ENCODE results near the gene DTD1.

DNA sequence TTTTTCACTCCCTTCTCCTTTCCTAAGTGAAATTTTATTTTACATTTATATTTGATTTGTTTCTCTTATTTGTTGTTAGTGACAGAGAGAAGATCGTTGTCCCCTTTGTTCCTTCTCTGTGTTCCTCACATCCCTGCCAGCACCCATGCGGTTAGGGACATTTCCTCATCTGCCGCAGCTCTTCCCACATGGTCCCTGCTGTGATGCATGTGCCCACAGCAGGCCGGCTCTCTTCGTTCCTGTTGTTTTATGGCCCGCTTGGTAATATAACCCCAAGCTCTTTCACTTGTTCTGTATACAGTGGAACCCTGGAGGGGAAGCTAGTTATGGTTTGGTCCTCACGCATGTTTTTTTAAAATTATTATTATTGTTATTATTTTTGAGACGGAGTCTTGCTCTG lies 23.6 kb downstream of the DTD1 start:
- TF ChIP-seq, protein P1, sequence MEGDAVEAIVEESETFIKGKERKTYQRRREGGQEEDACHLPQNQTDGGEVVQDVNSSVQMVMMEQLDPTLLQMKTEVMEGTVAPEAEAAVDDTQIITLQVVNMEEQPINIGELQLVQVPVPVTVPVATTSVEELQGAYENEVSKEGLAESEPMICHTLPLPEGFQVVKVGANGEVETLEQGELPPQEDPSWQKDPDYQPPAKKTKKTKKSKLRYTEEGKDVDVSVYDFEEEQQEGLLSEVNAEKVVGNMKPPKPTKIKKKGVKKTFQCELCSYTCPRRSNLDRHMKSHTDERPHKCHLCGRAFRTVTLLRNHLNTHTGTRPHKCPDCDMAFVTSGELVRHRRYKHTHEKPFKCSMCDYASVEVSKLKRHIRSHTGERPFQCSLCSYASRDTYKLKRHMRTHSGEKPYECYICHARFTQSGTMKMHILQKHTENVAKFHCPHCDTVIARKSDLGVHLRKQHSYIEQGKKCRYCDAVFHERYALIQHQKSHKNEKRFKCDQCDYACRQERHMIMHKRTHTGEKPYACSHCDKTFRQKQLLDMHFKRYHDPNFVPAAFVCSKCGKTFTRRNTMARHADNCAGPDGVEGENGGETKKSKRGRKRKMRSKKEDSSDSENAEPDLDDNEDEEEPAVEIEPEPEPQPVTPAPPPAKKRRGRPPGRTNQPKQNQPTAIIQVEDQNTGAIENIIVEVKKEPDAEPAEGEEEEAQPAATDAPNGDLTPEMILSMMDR (IDR thresholded peaks at IDR 0.05) = no peak
- no peak for TF ChIP-seq POLR2A (IDR thresholded peaks at IDR 0.05)
